HG02884 (cell line): ENCODE data around the gene ARHGDIG.

Experiments used
- ATAC-seq: cut with Tn5 transposase; IDR thresholded peaks from one replicate; pipeline ENCODE4 v1.9.1; 2021; ENCODE audit warnings: mild to moderate bottlenecking, moderate library complexity; ENCODE audit not compliant: unreplicated experiment

The ARHGDIG gene

DNA sequence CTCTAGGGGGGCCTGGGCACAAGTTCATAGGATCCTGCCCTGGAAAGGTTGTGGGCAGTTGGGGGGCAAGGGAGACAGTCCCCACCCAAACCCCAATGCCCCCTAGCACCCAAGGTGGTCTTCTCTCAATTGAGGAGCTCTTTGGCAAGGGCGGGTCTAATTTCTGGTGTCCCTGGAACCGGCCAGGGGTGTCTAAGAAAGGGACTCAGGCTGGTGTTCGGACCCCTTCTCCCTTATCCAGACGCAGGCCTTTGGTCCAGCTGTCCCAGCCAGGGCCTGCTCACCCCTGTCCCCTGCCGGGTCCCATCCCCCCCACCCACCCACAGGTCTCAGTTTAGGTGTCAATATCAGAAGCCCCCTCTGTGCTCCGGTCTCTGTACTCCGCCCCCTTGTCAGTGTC lies 860 bp upstream of the ARHGDIG start:
- ATAC-seq, result no peak

DNA sequence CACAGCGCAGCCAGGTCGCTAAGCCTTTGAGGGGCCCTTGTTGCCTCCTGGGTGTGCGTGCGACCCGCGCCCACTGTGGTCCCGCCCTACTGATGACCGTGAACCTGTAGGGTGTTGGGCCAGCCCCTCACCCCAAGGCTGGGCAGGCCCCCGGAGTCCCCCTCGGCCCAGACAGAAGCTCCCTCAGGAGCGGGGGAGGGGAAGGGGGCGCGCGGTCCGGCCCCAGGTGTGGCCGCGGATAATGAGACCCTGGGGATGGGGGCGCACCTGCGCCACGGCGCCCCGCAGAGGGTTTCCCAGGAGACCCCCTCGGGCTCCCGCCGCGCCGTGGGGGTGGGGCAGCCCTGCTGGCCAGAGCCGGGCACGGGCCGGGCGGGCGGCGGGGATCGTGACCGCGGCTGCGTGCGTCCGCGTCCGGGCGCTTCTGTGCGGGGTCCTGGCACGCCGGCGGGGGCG lies 358 bp upstream of the ARHGDIG start:
- ATAC-seq, result no peak

DNA sequence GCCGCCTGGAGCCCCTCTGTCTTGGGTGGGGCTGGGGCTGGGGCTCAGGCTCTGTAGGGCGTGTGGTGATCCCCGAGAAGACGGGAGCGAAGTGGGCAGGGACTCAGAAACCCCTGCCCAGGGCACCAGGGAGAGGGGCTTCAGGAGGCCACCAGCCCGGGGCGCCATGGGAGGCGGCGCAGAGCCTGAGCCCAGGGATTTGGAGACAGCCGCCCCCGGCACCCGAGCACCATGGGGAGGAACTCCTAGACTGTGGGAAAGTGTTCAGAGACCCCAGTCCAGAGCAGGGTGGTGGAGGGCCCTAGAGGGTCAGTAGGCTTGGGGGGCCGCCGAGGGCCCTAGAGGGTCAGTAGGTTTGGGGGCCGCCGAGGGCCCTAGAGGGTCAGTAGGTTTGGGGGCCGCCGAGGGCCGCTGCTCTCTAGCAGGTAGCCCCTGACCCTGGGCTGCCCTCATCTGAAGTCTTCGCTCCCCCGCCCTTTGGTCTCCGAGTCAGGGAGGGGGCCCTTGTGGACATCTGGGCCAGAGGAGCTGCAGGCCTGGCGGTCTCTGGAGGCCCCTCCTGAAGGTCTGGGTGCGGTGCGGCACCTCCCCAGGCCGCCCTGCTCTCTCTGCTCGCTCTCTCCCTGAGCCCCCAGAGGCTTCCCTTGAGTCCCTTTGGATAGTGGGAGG lies 734 bp downstream of the ARHGDIG start:
- no peak for ATAC-seq

DNA sequence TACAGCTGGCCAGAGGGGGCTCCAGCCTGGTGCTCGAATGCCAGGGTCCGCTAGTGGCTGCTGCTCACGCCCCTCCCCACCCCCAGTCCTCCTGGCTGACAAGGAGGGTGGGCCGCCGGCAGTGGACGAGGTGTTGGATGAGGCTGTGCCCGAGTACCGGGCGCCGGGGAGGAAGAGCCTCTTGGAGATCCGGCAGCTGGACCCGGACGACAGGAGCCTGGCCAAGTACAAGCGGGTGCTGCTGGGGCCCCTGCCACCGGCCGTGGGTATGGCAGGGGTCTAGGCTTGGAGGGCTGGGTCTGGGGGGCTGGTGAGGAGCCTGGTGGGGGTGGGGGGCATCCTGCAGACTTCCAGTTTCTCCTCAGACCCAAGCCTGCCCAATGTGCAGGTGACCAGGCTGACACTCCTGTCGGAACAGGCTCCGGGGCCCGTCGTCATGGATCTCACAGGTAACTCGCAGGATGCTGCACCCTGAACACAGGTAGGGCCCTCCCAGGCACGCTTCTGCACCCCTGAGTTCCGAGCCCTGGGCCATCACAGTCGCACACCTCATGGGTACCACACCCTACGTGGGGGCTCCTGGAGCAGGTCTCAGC lies 1.4 kb downstream of the ARHGDIG start:
- no peak for ATAC-seq

DNA sequence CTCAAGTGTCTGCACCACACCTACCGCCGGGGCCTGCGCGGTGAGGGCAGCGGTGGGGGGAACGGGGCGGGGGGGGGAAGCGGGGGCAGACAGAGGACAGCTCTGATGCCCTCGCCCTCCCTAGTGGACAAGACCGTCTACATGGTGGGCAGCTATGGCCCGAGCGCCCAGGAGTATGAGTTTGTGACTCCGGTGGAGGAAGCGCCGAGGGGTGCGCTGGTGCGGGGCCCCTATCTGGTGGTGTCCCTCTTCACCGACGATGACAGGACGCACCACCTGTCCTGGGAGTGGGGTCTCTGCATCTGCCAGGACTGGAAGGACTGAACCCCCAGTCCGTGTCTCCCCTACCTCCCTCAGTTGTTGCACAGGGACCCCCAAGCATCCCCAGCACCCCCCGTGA lies 2.1 kb downstream of the ARHGDIG start:
- no peak for ATAC-seq

DNA sequence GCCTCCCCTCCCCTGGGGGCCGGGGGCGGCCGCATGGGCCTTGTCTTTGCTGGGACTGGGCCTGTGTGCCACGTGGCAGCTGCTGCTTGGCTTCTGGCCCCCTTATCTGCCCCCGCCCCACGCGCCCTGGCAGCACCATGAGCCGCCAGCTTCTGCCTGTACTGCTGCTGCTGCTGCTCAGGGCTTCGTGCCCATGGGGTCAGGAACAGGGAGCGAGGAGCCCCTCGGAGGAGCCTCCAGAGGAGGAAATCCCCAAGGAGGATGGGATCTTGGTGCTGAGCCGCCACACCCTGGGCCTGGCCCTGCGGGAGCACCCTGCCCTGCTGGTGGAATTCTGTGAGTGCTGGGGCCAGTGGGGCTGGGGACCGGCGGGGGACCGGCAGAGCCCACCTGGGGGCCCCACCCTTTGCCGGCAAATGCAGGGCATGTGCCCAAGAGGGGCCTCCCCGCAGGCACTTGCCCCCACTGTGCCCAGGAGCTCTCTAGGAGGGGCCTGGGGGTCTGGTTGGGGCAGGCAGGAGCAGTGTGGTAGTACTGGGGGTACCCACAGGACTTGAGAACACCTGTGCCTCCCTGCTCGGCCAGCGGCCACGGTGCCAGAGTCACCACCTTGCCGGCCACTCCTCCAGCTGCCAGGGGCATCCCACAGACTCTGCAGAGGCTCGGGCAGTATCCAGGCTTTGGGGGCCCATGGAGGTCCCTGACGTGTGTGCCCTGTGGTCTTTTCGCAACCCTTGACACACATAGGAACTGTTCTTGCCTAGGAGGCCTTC lies 2.8 kb downstream of the ARHGDIG start, which contains the start of gene PDIA2:
PDIA2 (plus strand) TSS at position 132 of the 773 bp plus-strand sequence; CDS start at position 138, 6 bp downstream.
- no peak for ATAC-seq

DNA sequence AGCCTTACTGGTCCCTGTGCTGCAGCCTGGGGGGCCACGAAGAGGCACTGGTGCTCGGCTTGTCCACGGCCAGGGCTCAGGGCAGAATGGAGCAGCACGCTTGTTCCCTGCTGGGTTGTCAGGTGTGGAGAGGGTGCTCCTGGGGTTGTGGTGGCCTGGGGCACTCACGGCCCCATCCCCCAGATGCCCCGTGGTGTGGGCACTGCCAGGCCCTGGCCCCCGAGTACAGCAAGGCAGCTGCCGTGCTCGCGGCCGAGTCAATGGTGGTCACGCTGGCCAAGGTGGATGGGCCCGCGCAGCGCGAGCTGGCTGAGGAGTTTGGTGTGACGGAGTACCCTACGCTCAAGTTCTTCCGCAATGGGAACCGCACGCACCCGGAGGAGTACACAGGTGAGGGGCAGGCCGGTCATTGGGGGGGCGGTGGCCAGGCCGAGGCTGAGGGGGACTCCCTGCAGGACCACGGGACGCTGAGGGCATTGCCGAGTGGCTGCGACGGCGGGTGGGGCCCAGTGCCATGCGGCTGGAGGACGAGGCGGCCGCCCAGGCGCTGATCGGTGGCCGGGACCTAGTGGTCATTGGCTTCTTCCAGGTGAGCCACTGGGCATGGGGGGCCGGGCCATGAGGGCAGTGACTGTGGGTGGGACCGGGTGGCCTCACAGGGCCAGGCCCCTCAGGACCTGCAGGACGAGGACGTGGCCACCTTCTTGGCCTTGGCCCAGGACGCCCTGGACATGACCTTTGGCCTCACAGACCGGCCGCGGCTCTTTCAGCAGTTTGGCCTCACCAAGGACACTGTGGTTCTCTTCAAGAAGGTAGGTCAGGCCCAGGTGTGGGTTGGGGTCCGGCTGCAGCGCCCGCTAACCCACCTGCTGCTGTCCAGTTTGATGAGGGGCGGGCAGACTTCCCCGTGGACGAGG lies 4.1 kb downstream of the ARHGDIG start:
- no peak for ATAC-seq

DNA sequence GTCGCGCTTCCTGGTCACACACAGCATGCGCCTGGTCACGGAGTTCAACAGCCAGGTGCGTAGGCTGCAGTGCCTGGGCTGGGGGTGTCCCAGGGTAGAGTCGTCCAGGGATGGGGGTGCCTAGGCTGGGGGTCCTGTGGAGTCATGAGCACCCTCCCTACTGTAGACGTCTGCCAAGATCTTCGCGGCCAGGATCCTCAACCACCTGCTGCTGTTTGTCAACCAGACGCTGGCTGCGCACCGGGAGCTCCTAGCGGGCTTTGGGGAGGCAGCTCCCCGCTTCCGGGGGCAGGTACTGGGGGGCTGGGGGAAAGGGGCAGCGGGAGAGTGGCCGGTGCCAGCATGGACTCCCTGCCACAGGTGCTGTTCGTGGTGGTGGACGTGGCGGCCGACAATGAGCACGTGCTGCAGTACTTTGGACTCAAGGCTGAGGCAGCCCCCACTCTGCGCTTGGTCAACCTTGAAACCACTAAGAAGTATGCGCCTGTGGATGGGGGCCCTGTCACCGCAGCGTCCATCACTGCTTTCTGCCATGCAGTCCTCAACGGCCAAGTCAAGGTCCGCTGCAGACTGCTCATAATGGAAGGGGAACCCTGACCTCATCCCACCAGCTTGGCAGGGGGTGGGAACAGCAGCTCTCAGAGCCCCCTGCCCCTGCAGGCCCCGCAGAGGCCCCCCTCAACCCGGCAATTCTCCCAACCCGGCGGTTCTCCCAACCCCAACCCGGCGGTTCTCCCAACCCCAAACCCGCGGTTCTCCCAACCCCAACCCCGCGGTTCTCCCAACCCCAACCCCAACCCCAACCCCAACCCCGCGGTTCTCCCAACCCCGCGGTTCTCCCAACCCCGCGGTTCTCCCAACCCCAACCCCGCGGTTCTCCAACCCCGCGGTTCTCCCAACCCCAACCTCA lies 5.0 kb downstream of the ARHGDIG start:
- no peak for ATAC-seq

DNA sequence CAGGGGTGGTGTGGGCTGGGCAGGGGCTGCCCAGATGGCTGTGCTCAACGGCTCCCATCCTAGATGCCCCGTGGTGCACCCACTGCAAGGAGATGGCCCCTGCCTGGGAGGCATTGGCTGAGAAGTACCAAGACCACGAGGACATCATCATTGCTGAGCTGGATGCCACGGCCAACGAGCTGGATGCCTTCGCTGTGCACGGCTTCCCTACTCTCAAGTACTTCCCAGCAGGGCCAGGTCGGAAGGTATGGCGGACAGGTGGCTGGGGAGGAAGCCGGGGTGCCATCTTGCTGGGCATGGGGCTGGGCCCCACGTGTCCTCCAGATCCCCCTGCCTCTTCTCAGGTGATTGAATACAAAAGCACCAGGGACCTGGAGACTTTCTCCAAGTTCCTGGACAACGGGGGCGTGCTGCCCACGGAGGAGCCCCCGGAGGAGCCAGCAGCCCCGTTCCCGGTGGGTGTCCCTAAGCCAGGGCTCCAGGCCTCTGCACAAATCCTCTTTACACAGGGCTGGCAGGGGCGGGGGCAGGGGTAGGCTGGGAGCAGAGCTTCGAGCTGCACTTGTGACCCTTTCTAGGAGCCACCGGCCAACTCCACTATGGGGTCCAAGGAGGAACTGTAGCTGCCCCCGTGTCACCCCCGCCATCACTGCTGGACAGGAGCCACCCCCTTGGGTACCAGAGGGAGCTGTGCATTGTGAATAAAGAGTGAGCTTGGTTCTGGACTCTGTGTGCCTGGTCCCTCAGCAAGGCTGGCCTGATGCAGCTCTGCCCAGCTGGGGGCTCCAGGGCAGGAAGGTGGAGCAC lies 6.3 kb downstream of the ARHGDIG start:
- ATAC-seq, result no peak

DNA sequence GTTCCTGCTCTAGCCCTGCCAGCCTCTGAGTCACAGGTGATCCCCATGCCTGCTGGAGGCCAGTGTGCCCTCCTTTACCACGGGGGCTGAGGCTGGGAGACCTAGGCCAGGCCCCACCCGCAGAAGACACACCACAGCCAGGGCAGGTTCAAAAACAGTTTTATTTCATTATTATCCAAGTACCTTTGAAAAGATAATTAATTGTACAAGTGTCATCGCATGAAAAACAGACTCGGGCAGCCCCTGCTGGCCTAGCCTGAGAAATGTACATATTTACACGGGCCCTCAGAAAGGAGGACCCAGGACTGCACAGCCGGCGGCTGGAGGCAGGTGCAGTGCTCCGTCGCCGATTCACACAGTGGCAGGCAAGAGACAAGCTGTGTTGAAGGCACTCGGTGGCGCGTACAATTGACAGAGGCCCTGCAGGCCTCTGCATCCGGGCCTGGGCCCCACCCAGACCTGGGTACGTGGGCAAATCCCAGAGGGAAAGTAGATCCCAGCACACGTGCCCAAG lies 7.0 kb downstream of the ARHGDIG start:
- ATAC-seq, result no peak

DNA sequence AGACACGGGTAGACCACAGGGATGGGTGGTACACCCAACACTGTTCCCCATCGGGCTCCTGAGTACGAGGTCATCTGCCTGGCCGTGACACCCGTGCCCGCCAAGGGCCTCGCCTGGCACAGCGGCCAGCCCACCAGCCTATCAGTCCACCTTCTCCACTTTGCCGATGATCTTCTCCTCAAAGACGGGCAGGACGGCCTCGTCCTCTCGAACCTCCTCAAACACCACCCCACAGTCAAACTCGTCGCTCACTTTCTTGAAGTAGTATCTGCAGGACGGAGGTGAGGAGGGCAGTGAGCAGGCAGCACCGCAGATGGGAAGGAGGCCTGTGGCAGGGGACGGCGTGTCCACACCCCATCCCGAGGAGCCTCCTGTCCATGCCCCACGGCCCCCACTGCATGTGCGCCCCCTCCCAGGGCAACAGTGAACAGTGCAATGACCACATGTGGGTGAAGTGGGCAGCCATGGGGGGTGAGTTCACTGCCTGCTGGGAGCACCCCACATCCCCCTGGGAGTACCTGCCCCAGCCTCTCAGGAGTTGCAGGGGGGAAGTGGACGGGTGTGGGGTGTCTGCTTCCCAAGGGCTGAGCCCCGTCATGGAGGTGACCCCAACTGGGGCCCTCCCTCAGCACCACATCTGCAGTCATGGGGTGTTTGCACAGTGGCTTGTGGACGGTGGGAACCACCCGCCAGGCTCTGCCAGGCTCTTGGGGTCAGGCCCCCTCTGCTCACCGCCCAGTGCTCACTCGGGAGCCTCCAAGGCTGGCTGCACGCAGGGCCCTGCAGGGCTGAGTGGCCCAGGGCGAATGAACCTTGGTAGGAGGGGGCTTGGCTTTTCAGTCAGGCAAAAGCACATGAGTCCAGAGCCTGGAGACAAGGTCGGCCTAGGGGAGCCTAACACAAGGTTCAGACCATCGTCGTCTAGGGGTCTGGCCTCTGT lies 7.9 kb downstream of the ARHGDIG start:
- no peak for ATAC-seq

DNA sequence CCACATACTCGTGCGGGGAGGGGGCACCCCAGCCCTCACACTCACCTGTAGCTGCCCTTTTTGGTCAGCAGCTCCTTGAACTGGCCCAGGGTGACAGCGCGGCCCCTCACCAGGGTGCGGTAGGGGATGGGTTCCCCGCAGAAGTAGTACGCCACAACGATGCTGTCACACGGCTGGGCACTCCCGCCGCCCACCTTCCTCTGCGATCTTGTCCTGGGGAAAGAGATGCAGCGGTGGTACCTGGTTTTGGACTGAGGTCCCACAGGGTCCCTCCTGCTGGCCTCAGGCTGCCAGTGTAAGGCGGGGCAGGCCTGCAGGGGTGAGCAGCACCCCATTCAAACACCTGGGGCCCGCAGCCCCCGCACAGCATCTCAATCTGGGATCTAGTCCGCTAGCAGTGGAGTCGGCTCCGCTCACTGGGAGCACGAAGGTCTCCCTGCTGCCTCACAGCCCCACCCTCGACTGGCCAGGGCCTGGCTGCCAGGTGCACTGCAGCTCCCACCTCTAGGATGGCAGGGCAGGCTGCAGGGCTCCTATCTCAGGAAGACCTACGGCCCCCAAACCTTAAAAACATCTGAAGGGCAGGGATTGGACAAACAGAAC lies 9.1 kb downstream of the ARHGDIG start:
- no peak for ATAC-seq

DNA sequence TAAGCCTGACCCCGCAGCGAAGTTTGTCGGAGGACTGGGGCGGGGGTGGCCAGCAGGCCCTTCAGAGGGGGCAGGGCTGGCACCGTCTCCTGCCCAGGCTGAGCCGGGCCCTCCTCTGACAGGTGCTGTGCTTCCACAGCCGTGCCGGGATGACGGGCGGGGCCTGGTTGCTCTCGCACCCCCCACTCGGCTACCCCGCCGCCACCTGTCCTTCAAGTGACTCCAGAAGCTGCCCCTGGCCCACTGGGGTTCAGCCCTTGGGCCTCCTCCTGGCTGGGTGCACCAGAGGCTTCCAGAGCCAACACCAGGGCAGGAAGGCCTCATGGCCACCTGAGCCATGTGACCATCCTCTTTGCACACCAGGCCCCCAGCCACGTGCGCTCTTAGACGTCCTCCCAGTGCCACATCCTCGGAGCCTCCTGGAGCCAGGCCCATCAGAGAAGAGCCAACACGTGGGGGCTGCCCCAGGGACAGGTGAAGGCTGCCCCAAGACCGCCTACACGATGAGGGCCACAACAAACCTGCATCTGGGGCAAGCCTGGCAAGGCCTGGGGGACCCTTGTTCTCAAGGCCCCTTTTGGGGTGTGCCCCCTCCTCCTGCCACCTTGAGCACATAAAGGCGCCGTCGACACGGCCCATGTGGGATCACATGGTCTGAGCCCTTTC lies 9.8 kb downstream of the ARHGDIG start:
- no peak for ATAC-seq

DNA sequence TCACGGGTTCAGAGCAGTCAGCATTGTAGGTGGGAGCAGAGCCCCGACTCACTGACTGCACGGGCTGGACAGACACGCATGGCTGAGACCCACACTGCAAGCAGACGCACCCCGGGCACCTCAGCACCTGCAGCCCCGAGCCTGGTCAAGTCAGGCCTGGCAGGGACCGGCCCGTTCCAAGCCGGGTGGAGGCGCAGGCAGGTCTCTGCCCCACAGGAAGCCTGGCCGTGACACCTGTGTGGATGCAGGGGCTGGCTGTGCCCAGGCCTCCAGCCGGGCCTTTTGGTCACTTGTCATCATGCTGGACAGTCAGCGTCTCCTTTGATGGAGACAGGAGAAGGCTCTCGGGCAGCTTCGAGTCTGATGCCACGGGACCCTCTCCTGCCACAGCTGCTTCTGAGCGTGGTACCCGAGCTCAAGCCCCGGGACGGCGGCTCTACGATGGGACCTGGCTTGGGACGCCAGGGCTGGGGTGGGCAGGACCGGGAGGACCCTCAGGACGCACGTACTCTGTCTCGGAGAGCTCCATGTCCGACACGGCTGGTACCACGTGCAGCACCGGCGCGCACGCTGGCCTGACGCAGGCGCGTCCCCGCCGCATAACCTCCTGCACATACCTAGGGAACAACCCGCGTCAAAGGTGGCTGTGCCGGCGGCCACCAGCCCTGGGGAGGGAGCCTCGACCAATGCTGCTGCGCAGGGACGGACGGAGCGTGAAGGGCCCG lies 10.5 kb downstream of the ARHGDIG start:
- no peak for ATAC-seq

DNA sequence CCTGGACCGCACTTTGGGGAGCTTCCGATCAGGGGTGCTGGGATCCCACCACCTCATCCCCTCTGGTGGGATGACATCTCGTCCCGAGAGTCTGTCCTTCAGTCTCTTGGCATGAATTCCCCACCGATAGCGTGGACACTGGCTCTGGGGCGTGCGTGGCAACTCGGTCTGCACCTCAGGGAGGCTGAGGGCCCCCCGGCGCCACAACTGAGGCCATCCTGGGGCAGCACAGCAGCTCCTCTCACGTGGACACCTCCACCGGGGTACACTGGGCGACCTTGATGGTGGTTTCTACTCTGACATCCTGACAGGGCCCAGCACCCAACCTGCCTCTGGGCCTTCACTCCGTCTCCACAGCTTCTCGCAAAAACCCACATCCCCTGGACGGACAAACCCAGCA lies 11.1 kb downstream of the ARHGDIG start:
- ATAC-seq, result no peak
